ENCODE measurements around the gene SPINK2. TPM values are rescaled to one million over a fixed set of nuclear protein-coding genes. Genes with fewer than 3 reads are reported as not detected.

Gene SPINK2
- total and polyA plus RNA-seq, 2 donors (not counting 3 experiments of a cell fraction or from before 2014, with no cell fraction given), result 0.71 TPM; not detected in 1

DNA sequence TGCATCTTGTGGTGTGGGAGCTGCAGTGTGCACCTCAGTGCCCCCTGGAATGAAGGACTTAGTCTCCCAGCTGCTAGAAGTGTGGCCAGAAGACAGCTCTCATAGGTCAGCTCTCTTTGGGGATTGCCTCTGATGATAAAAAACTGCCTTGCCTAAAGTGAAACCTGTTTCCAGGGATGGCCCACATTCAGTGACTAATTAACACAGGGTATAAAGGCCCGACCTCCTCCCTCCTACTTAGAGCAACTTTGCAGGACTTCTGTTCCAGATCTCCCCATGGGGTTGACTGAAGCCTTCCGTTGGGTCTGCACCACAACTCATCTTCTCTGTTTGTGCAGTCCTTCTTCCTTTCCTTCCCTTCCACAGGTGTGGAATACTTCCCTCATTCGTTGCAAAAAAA lies 53.2 kb downstream of the SPINK2 start:
- no peaks in the 10 kb centered on the region for H3K9me3 ChIP-seq (replicated peaks; ENCODE audit: control insufficient read depth, insufficient read depth, low read length)
- intact Hi-C loops (cut with micrococcal nuclease) (no loop called here), dilution Hi-C loops (cut with MboI; ENCODE audit: extremely low pct_ligation_motif_present, low sequenced_read_pairs) (no loop called here)
- H3K79me2 ChIP-seq (ENCODE audit: control insufficient read depth, insufficient read depth, low read length), result no peaks in the 10 kb centered on the region
- FAIRE-seq (no peak), DNase-seq (ENCODE audit: low read depth, low spot score) (no peak)
- CTCF ChIA-PET, result interaction anchor here (1.0 to 1.7 kb wide), 3 partner anchors 9 to 13 kb away, joined by 3 to 6 read pairs (median 4); no protein-coding TSS in a partner anchor
- POLR2A ChIA-PET, result no interaction called here
- TF ChIP-seq, protein P1, sequence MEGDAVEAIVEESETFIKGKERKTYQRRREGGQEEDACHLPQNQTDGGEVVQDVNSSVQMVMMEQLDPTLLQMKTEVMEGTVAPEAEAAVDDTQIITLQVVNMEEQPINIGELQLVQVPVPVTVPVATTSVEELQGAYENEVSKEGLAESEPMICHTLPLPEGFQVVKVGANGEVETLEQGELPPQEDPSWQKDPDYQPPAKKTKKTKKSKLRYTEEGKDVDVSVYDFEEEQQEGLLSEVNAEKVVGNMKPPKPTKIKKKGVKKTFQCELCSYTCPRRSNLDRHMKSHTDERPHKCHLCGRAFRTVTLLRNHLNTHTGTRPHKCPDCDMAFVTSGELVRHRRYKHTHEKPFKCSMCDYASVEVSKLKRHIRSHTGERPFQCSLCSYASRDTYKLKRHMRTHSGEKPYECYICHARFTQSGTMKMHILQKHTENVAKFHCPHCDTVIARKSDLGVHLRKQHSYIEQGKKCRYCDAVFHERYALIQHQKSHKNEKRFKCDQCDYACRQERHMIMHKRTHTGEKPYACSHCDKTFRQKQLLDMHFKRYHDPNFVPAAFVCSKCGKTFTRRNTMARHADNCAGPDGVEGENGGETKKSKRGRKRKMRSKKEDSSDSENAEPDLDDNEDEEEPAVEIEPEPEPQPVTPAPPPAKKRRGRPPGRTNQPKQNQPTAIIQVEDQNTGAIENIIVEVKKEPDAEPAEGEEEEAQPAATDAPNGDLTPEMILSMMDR (IDR thresholded peaks at IDR 0.05; ENCODE audit: extremely low read depth in 1 of 2, insufficient read depth in 1 of 2, low read depth in 1 of 2, low read length in 2 of 2), result no peak
- TF ChIP-seq FOS (IDR thresholded peaks at IDR 0.05; ENCODE audit: borderline replicate concordance, insufficient read depth, low read length) (no peak), MYC (IDR thresholded peaks at IDR 0.05; ENCODE audit: low read depth, low read length) (no peak), EZH2 (IDR thresholded peaks at IDR 0.05; ENCODE audit: borderline replicate concordance, low read depth, low read length, severe bottlenecking) (no peak), JUN (IDR thresholded peaks at IDR 0.05; ENCODE audit: borderline replicate concordance, insufficient read depth, insufficient read length, low read depth) (no peak), POLR2A (IDR thresholded peaks at IDR 0.05; ENCODE audit: low read depth, low read length) (no peak), POLR2AphosphoS5 (IDR thresholded peaks at IDR 0.05; ENCODE audit: insufficient read depth, low read depth, low read length) (no peak), GATA2 (IDR thresholded peaks at IDR 0.05; ENCODE audit: insufficient read depth, insufficient read length, low read depth, low read length) (no peak)
- TF ChIP-seq, protein P2, sequence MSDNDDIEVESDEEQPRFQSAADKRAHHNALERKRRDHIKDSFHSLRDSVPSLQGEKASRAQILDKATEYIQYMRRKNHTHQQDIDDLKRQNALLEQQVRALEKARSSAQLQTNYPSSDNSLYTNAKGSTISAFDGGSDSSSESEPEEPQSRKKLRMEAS (IDR thresholded peaks at IDR 0.05; ENCODE audit: insufficient read depth, insufficient read length), result no peak
- H3K9me1 ChIP-seq (replicated peaks; ENCODE audit: control insufficient read depth, extremely low read depth, insufficient read depth, low read length), result no peaks in the 10 kb centered on the region
- no peak overlapping the region for H3K4me3 ChIP-seq (replicated peaks in 1 of 3; ENCODE audit: insufficient read depth in 1 of 3, low read depth in 1 of 3, low read length in 3 of 3)
- H3K27ac ChIP-seq (ENCODE audit: insufficient read depth, low read depth, low read length), result no peak overlapping the region
- no peak overlapping the region for H2AFZ ChIP-seq (ENCODE audit: low read depth, low read length)
- BruUV-seq (replicated peaks), result no TSS peak
- no peak overlapping the region for H3K4me2 ChIP-seq (ENCODE audit: insufficient read depth, low read length)
- no peaks in the 10 kb centered on the region for H3K36me3 ChIP-seq (ENCODE audit: control insufficient read depth in 2 of 2, extremely low read depth in 1 of 2, insufficient read depth in 2 of 2, low read length in 2 of 2)
- H4K20me1 ChIP-seq (replicated peaks; ENCODE audit: control insufficient read depth, extremely low read depth, insufficient read depth, low read length), result no peaks in the 10 kb centered on the region
- no peak overlapping the region for H3K9ac ChIP-seq (replicated peaks; ENCODE audit: extremely low read depth, insufficient read depth, low read length)
- no peaks in the 10 kb centered on the region for H3K4me1 ChIP-seq (ENCODE audit: control insufficient read depth, extremely low read depth, insufficient read depth, low read length)
- peaks cover 0 to 4% of the 10 kb centered on the region in 2 experiments for H3K27me3 ChIP-seq (ENCODE audit: control insufficient read depth in 2 of 2, insufficient read depth in 2 of 2, low read length in 2 of 2)

Measured in endothelial cell of umbilical vein (primary cell).